GM12864 (cell line): ENCODE results near the gene ERC2.

Source experiments
- DNase-seq: peaks from one replicate; pipeline ENCODE4 v3.0.0-alpha.2; 2011; ENCODE audit warnings: low read depth
- H3K4me3 ChIP-seq: 2 replicates; pipeline ENCODE4 v1.5.1; 2011; ENCODE audit warnings: mild to moderate bottlenecking, low read depth, low read length, control low read depth
- CTCF ChIP-seq: IDR thresholded peaks from 2 replicates; pipeline ENCODE4 v1.5.1; 2011; ENCODE audit warnings: low read depth, mild to moderate bottlenecking, moderate library complexity, low read length, control low read depth, inconsistent platforms; ENCODE audit errors: missing control alignments

The ERC2 gene

GRCh38 chr3:55611121-55611520, 857.1 kb downstream of the ERC2 start:
- no peak for TF ChIP-seq CTCF
- no peak for DNase-seq
- no peak overlapping the region for H3K4me3 ChIP-seq

DNA sequence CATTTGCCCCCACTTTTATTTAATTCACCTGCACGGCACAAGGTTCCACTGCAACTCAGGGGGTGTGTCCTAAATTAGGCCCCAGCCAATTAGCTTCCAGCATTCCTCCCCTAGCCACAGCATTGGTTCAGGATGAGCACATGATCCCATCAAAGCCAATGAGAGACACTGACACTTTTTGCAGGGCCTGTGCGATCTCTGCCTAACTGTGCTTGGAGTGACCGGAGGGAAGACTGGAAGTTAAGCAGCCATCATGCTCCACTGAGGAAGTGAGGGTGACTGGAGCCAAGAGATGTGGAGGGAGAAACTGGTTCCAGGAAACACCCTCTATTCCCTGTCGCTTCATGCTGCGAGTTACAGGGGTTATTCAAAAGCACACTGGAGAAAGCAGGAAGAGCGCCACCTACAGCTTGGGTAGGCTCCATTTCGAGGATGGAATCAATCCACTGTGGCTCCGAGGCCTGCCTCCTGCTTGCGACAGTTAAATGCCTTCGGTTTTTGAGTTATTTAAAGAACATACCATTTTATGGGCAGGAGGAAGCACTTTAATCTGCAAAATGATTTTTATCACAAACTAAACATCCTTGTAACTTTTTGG, 858.9 kb downstream of the ERC2 start:
- TF ChIP-seq CTCF: peak; percentile 39
- no peak overlapping the region for H3K4me3 ChIP-seq
- no peak for DNase-seq

DNA sequence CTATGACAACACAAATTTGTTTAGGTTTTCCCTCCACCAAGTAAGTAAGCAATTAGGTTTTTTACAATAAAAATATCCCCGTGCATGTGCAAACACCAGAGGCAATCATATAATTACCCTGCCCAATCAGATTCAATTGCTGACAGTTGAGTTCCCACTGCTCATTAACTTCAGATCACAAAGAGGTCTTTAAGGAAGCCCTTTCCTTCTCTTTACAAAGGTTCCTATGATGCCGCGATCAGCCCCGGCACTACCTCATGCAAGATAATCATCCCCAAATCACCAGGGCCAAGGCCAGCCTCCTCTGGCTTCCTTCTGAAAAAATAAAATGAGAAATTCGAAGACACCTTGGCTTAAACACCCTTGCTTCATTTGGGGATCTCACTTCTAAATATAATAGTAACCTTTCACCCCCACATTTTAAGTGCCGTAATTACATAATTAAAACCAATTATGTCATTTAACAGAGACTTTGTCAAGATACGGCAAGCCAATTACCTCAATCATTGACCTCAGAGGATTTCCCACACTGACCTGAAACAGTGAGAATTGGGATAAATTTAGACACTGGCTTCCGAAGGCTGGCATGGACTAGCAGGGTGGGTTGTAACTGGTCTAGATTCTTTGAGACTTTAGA, 859.8 kb downstream of the ERC2 start:
- no peak for DNase-seq
- no peak overlapping the region; the same call in 1 of the 2 replicates for H3K4me3 ChIP-seq
- TF ChIP-seq CTCF: no peak

- no peak for TF ChIP-seq CTCF
- peak; percentile 80 for DNase-seq
- no peak overlapping the region; the same call in 1 of the 2 replicates for H3K4me3 ChIP-seq
Observed at GRCh38 chr3:55607844-55608243, 860.4 kb downstream of the ERC2 start.

DNA sequence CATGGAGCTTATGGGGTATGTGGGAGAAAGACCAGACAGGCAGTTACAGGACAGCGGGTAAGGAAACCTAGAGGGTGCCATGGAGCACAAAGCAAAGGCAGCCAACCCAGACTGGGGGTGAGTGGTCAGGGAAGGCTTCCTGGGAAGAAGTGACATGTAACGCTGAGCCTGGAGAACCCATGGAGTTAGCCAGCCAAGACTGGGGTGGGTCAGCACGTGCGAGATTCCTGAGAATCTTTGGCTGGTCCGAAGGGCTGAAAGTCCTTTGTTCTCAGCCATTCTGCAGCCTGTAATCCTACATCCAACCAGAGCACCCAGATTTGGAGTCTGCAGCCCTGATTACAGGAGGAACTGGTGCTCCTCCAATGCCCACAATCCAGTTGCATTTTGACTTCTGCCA, 861.1 kb downstream of the ERC2 start:
- no peak overlapping the region for H3K4me3 ChIP-seq
- no peak for TF ChIP-seq CTCF

GRCh38 chr3:55605443-55606236, 862.6 kb downstream of the ERC2 start:
- H3K4me3 ChIP-seq: no peak overlapping the region
- TF ChIP-seq CTCF: no peak
- DNase-seq: no peak

More for the DNA sequence above, 861.1 kb downstream of the ERC2 start:
- DNase-seq: no peak

GRCh38 chr3:55604846-55605245, 863.4 kb downstream of the ERC2 start:
- DNase-seq: no peak
- H3K4me3 ChIP-seq: no peak overlapping the region
- no peak for TF ChIP-seq CTCF
